HEK293 (cell line): ENCODE data around the gene OSBPL10.

Source experiments
- CTCF ChIA-PET: fragments of 350-600 bp; formaldehyde crosslinking; extraction: SDS; loops from one replicate; lab custom pipeline; 2021; ENCODE audit warnings: antibody characterized with exemption; lab: Yijun Ruan, JAX
- POLR2A ChIA-PET: fragments of 300-600 bp; formaldehyde crosslinking; extraction: SDS; loops from one replicate; lab custom pipeline; 2020; ENCODE audit warnings: antibody characterized with exemption, inconsistent platforms; lab: Yijun Ruan, JAX
- H3K27ac ChIP-seq: fragments of 200-500 bp; sonication (Bioruptor generic); 2 replicates; pipeline ENCODE4 v1.5.1; 2014; ENCODE audit warnings: low read depth, low read length, control low read depth, inconsistent platforms; ENCODE audit errors: extremely low read depth
- H3K36me3 ChIP-seq, 2 experiments: fragments of 200-500 bp in 1 of 2; sonication (Bioruptor generic) in 1 of 2; 1 replicate in 1 of 2; 2 replicates in 1 of 2; pipeline ENCODE4 v1.5.1; 2014 to 2017; ENCODE audit warnings: inconsistent platforms in 2 of 2, low read length in 2 of 2; ENCODE audit not compliant: control insufficient read depth in 2 of 2, insufficient read depth in 1 of 2
- H3K4me1 ChIP-seq: fragments of 200-500 bp; sonication (Bioruptor generic); 2 replicates; pipeline ENCODE4 v1.5.1; 2014; ENCODE audit warnings: mild to moderate bottlenecking, low read length, inconsistent platforms; ENCODE audit not compliant: control insufficient read depth, insufficient read depth
- H3K4me3 ChIP-seq: 2 replicates; pipeline ENCODE4 v1.5.1; 2011; ENCODE audit warnings: low read depth, mild to moderate bottlenecking, control low read depth, low read length, moderate library complexity
- H3K9me3 ChIP-seq: fragments of 200-500 bp; sonication (Bioruptor generic); 2 replicates; pipeline ENCODE4 v1.5.1; 2014; ENCODE audit warnings: low read depth, low read length, inconsistent platforms; ENCODE audit not compliant: control insufficient read depth, insufficient read depth
- FEZF1 ChIP-seq: fragments of 450-650 bp; formaldehyde crosslinking; IDR thresholded peaks from 2 replicates; pipeline ENCODE4 v1.5.1; 2016; ENCODE audit warnings: missing biosample characterization, missing genetic modification characterization
- KLF17 ChIP-seq: fragments of 450-650 bp; formaldehyde crosslinking; IDR thresholded peaks from 2 replicates; pipeline ENCODE4 v1.5.1; 2016; ENCODE audit warnings: missing biosample characterization, missing genetic modification characterization
- MEIS1 ChIP-seq: sonication (generic); formaldehyde crosslinking; IDR thresholded peaks from 2 replicates; pipeline ENCODE4 v1.8.1; 2022; ENCODE audit warnings: missing genetic modification reagents, mild to moderate bottlenecking, borderline replicate concordance
- PATZ1 ChIP-seq: fragments of 450-650 bp; formaldehyde crosslinking; IDR thresholded peaks from 2 replicates; pipeline ENCODE4 v1.5.1; 2016; ENCODE audit warnings: missing biosample characterization, missing genetic modification characterization
- ZBTB8A ChIP-seq: fragments of 450-650 bp; formaldehyde crosslinking; IDR thresholded peaks from 2 replicates; pipeline ENCODE4 v1.5.1; 2016; ENCODE audit warnings: missing biosample characterization, missing genetic modification characterization
- ZNF140 ChIP-seq: fragments of 450-650 bp; formaldehyde crosslinking; IDR thresholded peaks from 2 replicates; pipeline ENCODE4 v1.5.1; 2016; ENCODE audit warnings: missing biosample characterization, missing genetic modification characterization
- ZNF174 ChIP-seq: fragments of 450-650 bp; formaldehyde crosslinking; IDR thresholded peaks from 2 replicates; pipeline ENCODE4 v1.5.0; 2017; ENCODE audit warnings: missing biosample characterization, mild to moderate bottlenecking, missing genetic modification characterization
- ZNF302 ChIP-seq: fragments of 450-650 bp; formaldehyde crosslinking; IDR thresholded peaks from 2 replicates; pipeline ENCODE4 v1.5.1; 2016; ENCODE audit warnings: missing biosample characterization, missing genetic modification characterization, low read depth
- ZNF394 ChIP-seq: fragments of 450-650 bp; formaldehyde crosslinking; IDR thresholded peaks from 2 replicates; pipeline ENCODE4 v1.5.1; 2016; ENCODE audit warnings: missing biosample characterization, missing genetic modification characterization, mild to moderate bottlenecking, moderate library complexity, borderline replicate concordance
- ZNF513 ChIP-seq: fragments of 450-650 bp; IDR thresholded peaks from 2 replicates; pipeline ENCODE4 v1.5.1; 2018; ENCODE audit warnings: missing biosample characterization, missing genetic modification characterization
- ZNF521 ChIP-seq: fragments of 450-650 bp; formaldehyde crosslinking; IDR thresholded peaks from 2 replicates; pipeline ENCODE4 v1.5.1; 2017; ENCODE audit warnings: missing biosample characterization, mild to moderate bottlenecking, missing genetic modification characterization
- ZNF560 ChIP-seq: fragments of 450-650 bp; formaldehyde crosslinking; IDR thresholded peaks from 2 replicates; pipeline ENCODE4 v1.5.1; 2017; ENCODE audit warnings: missing biosample characterization, missing genetic modification characterization, borderline replicate concordance
- ZNF610 ChIP-seq: fragments of 450-650 bp; formaldehyde crosslinking; IDR thresholded peaks from 2 replicates; pipeline ENCODE4 v1.5.1; 2016; ENCODE audit warnings: missing biosample characterization, missing genetic modification characterization, borderline replicate concordance
- ZNF629 ChIP-seq: fragments of 450-650 bp; formaldehyde crosslinking; IDR thresholded peaks from 2 replicates; pipeline ENCODE4 v1.5.1; 2017; ENCODE audit warnings: missing biosample characterization, missing genetic modification characterization
- ZNF747 ChIP-seq: fragments of 450-650 bp; formaldehyde crosslinking; IDR thresholded peaks from 2 replicates; pipeline ENCODE4 v1.5.1; 2016; ENCODE audit warnings: missing biosample characterization, missing genetic modification characterization
- ZNF76 ChIP-seq: fragments of 450-650 bp; formaldehyde crosslinking; IDR thresholded peaks from 2 replicates; pipeline ENCODE4; 2016; ENCODE audit warnings: low read depth, missing biosample characterization, missing genetic modification characterization, borderline replicate concordance

OSBPL10 gene

GRCh38 chr3:31635545-31635944 lies 345.5 kb downstream of the OSBPL10 start:
- no peak overlapping the region for H3K27ac ChIP-seq
- no peak for TF ChIP-seq ZNF174 (tag by site-specific recombination)
- no peak for TF ChIP-seq ZBTB8A (tag by site-specific recombination)
- no peak for TF ChIP-seq ZNF76 (tag by site-specific recombination)
- TF ChIP-seq ZNF140 (tag by site-specific recombination): no peak
- H3K9me3 ChIP-seq: no peaks in the 10 kb centered on the region
- H3K4me3 ChIP-seq: no peak overlapping the region
- ChIA-PET POLR2A (no interaction called here), CTCF (no interaction called here)
- no peaks in the 10 kb centered on the region for H3K4me1 ChIP-seq
- H3K36me3 ChIP-seq: peaks cover 0 to 30% of the 10 kb centered on the region in 2 experiments; a peak in 1 of 3 replicates

GRCh38 chr3:31634476-31634875 lies 346.6 kb downstream of the OSBPL10 start:
- Histone ChIP-seq H3K27ac (no peak overlapping the region), H3K4me3 (no peak overlapping the region)
- CTCF ChIA-PET: no interaction called here
- no peak for TF ChIP-seq KLF17 (tag by site-specific recombination)
- TF ChIP-seq ZNF513: no peak
- no peak for TF ChIP-seq ZNF747
- TF ChIP-seq, all 188 proteins: peak for 0
- POLR2A ChIA-PET: no interaction called here
- no peaks in the 10 kb centered on the region for H3K9me3 ChIP-seq
- H3K36me3 ChIP-seq: peaks cover 0 to 35% of the 10 kb centered on the region in 2 experiments; a peak in 1 of 3 replicates
- no peaks in the 10 kb centered on the region for H3K4me1 ChIP-seq

GRCh38 chr3:31629054-31629453 lies 352.0 kb downstream of the OSBPL10 start:
- Histone ChIP-seq H3K9me3 (no peaks in the 10 kb centered on the region), H3K27ac (no peak overlapping the region), H3K4me3 (no peak overlapping the region), H3K4me1 (no peaks in the 10 kb centered on the region), H3K36me3 (peaks cover 0 to 43% of the 10 kb centered on the region in 2 experiments; a peak in 1 of 3 replicates)
- CTCF ChIA-PET: no interaction called here
- TF ChIP-seq ZNF610 (no peak), ZNF302 (no peak), MEIS1 (no peak), FEZF1 (tag by site-specific recombination) (no peak), ZNF560 (no peak), ZNF521 (no peak), PATZ1 (tag by site-specific recombination) (no peak), ZNF394 (tag by site-specific recombination) (no peak), ZNF629 (tag by site-specific recombination) (no peak)
- POLR2A ChIA-PET: no interaction called here
